HepG2 (cell line): ENCODE results near the gene PPP2R5D.

Experiments used
- ZNF468 ChIP-seq: sonication (generic); formaldehyde crosslinking; IDR thresholded peaks from 2 replicates; pipeline ENCODE4 v1.8.0; 2022; ENCODE audit warnings: mild to moderate bottlenecking, moderate library complexity, missing genetic modification reagents
- TF ChIP-seq, protein P1 (sequence below): sonication (generic); formaldehyde crosslinking; IDR thresholded peaks from 2 replicates; pipeline ENCODE4 v1.5.0; 2020; ENCODE audit warnings: mild to moderate bottlenecking, missing genetic modification reagents, moderate library complexity

- TF ChIP-seq ZNF468: no peak
- TF ChIP-seq, protein P1, sequence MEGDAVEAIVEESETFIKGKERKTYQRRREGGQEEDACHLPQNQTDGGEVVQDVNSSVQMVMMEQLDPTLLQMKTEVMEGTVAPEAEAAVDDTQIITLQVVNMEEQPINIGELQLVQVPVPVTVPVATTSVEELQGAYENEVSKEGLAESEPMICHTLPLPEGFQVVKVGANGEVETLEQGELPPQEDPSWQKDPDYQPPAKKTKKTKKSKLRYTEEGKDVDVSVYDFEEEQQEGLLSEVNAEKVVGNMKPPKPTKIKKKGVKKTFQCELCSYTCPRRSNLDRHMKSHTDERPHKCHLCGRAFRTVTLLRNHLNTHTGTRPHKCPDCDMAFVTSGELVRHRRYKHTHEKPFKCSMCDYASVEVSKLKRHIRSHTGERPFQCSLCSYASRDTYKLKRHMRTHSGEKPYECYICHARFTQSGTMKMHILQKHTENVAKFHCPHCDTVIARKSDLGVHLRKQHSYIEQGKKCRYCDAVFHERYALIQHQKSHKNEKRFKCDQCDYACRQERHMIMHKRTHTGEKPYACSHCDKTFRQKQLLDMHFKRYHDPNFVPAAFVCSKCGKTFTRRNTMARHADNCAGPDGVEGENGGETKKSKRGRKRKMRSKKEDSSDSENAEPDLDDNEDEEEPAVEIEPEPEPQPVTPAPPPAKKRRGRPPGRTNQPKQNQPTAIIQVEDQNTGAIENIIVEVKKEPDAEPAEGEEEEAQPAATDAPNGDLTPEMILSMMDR (CRISPR knock-in tag): no peak
Observed at GRCh38 chr6:42969934-42970333, 14.4 kb upstream of the PPP2R5D start.
